ENCODE data around the gene RSRC1. TPM values are rescaled to one million over a fixed set of nuclear protein-coding genes. Genes with fewer than 3 reads are reported as not detected.
"Not testable (repeated sequence)": the region's sequence is repeated elsewhere in the genome, so short reads cannot be mapped to it uniquely, and the experiment has no call there.

RSRC1 gene
- total RNA-seq, 1 donor from 2014 or later, result 38.9 TPM

DNA sequence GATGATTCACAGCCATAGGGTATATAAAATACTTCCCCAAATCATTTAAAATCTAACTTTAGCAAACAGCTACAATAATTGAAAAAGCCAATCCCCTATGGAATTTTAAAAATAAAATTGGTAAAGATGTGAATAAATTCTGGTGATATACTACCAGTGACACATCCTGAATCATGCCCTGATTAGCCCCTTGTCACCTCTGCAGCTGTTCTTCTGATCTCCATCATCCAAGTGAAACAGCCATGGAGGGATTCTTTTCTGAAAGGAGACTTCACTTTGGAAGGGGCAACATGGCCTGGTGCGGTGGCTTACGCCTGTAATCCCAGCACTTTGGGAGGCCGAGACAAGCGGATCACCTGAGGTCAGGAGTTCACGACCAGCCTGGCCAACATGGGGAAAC is 345.5 kb downstream of the RSRC1 start:
- no peak for DNase-seq (ENCODE audit: low read depth, low spot score)

DNA sequence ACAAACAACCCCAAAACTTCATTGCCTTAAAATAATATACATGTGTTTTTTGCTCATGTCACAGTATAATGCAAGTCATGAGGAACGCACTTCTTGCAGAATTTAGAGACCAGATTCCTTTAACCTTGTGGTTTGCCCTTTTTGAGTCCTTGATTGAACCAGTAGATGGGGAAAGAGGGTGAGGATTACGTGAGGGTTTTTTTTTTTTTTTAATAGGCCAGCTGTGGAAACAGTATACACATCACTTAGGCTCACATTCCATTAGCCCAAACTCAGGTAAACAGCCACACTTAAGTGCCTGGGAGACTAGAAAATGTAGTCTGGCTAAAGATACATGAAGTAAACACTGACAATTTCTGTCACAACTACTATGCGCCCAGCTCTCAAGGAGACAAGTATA is 346.2 kb downstream of the RSRC1 start:
- no peak for DNase-seq (ENCODE audit: low read depth, low spot score)

DNA sequence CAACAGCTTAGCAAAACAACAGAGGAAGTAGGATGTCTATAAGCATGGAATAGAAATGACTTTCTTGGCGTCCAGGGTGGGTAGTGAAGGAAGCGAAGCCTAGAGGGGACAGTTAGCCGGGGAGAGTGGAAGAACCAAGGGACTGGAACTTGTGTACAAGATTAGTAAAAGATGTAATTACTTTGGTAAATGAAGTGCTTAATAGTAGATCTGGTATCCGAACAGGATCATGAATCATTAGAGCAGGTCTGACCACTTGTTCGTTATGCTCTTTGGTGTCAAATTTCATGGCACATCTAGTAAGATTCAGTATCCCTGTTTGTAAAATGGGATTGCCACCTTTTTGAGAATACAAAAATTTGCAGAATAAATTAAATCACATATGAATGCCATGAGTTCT is 348.6 kb downstream of the RSRC1 start:
- no peak for DNase-seq (ENCODE audit: low read depth, low spot score)

DNA sequence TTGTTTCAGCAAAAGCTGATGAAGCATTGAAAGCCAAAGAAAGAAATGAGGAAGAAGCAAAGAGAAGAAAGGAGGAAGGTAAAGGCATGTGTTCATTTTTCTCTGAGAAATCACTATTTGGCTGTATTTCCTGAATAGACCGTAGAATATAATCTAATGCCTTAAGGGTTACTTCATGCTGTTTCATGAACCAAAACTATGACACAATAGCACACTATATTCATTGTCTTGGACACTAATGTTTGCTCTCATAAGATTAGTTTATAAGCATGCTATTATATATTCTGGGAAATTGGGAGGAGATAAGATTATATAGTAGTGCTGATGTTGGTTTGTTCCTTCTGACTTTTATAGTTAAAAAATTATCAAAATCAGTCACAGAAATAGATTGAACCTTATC is 351.0 kb downstream of the RSRC1 start:
- no peak for DNase-seq (ENCODE audit: low read depth, low spot score)

DNA sequence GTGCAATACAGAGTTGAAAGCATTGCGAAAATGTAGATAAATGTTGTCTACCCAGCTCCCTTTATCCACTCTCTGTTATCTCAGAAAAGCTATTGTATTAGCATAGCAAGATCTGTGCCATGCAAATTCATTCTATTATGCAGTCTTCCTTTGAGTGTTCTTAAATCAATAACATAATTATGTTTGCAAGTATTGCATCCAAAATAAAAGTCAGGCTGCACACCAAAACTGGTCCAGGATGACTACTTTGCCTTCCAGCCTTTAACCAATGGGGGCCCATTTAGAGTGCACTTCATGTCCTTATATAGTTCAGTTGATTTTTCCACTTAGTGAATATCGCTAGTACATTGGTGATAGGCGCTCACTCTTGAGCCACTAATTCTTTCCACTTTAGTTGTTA is 353.7 kb downstream of the RSRC1 start:
- no peak for DNase-seq (ENCODE audit: low read depth, low spot score)

DNA sequence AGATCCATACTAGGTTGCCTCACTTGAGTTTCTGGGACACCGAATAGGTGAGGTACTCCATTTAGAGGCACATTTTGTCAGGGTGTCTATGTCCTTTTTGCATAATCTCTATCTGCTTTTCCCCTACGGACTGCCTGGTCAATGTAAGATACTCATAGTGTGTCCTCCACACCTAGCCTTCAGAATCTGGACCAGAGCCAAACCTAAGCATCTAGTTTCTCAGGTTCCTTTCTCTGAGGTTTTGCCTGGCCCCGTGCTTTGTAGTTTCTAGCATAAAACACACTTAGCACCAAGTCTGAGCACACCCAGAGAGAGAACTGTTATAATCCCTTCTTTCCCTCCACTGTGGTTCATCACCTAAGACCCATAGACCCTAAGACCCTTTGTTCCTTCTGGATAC is 355.2 kb downstream of the RSRC1 start:
- no peak for DNase-seq (ENCODE audit: low read depth, low spot score)

DNA sequence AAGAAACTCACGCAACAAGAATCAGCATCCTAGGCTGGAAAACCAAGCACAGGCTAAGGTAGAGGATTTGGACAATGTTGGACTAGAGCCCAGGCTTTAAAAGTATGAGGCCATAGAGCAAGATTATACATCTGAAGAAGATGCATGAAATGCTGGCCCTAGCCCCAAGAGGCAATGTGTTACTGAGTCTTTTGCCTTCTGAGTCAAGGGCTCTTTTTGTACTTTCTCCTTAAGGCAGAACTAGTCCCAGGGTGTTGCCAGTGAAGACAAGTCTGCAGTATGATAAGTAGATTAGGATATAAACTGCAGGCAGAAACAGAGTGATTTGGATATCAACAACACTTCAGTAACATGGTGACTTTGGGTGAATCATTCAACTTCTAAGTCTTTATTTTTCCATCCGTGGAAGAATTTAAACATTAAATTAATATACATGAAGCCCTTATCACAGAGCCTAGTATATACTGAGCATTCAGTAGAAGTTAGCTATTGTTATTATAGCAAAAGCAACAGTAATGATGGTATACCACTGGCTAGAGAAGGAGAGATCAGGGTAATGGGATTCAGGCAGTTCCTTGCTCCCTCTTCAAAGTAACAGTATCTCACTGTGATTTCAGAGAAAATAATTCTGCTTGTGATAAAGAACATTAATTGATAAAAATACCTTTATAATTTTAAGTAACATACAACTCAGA is 361.2 kb downstream of the RSRC1 start:
- no peak for DNase-seq (ENCODE audit: low read depth, low spot score)

DNA sequence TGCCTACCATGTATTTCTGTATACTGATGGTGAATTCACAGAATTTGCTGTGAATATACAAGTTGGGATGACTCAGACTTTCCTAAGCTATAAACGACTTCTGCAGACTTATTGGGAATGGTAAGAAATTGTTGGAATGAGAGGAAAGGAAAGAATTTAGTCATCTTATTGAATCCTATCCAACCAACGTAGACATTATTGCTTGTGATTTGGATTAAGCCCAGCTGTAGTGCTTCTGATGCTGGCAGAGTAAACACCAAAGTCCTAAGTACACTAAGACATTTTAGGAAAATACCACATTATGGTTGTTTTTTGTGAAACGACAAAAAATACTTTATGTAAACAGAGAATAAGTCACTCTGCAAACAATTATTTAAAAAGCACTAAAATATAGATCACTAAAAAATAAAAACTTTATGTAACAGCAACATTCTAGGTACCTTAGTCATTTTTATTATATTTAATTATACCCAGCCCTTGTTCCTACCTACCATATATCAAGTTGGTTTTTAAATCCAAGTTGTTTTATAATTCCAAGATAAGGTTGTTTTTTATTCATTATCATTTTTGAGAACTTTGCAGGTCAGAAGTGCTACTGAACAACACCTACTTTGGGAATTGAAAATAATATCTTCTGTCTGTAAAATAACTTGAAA is 361.9 kb downstream of the RSRC1 start:
- peak; percentile 86 for DNase-seq (ENCODE audit: low read depth, low spot score)

DNA sequence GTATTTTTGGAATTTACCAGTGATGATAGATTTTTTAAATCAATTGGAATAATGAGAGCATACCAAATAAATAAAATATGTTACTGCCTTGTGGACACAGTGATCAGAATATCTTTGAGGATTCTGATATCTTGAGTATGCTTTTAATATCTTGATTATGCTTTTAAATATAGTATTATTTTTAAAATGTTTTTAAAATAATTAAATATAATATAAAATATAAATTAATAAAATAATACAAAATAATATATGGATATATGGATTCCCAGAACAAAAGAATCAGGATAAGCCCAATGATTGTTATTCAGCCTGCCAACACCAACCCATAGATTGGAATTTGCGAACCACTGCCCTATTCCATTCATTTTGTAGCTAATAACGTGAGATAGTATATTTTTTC is 369.2 kb downstream of the RSRC1 start:
- no peak for DNase-seq (ENCODE audit: low read depth, low spot score)

DNA sequence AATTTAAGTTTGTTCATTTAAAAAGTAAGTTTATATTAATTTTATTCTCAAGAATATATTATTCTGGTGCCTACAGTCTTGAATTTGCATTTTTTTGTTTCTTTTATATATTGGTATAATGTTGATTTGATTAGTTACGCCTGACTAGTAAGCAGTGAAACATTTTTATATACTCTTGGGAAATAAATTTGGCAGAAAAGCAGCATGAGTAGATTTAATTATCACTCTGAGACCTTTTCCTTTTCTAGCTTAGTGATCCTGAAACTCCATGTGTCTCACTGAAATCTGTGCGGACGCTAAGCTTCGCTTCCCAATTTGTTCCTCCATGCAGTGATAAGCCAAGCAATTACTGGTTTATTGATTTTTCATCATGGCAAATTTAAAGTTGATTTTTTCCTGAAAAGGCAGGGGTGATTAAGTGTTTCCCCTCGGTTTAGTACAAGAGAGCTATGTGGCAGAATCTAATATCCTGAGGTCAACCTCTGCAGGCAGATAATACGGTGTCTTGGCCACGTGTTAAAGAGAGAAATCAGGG is 373.9 kb downstream of the RSRC1 start:
- DNase-seq (ENCODE audit: low read depth, low spot score), result no peak

DNA sequence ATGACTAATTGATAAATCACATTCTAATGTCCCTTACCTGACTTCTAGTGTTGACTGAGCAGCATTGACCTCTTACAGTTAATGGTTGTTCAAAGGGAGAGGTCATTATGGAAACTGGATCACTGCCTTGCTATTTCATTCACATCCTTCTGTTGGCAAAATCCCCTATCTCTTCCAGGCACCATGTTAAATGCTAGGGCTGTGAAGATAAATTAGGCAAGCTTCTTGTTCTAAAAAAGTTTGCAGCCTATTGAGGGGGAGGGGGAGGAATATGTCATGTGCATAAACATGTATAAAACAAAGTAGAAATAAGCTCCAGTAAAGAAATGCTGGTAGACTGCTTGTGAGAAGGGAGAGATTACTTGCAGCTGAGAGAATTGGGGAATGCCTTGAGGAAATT is 376.3 kb downstream of the RSRC1 start:
- no peak for DNase-seq (ENCODE audit: low read depth, low spot score)

DNA sequence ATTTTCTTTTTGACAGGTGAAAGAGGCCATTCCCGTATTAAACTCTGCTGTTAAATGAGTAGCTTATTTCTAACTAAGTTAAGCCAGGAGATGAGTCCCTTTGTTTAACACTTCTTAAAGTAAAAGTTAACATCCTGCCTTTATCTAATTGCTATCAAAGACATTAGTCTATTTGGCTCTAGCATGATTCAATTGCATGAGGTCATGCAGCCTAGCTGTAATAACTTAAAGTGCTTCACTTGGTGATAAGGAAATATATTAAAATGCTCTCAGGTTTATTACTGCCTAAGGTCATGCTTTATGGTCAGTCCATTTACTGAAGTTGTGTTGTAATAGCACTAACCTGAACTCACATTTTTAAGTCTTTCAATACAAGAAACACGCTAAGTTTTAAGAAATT is 378.8 kb downstream of the RSRC1 start:
- DNase-seq (ENCODE audit: low read depth, low spot score), result no peak

DNA sequence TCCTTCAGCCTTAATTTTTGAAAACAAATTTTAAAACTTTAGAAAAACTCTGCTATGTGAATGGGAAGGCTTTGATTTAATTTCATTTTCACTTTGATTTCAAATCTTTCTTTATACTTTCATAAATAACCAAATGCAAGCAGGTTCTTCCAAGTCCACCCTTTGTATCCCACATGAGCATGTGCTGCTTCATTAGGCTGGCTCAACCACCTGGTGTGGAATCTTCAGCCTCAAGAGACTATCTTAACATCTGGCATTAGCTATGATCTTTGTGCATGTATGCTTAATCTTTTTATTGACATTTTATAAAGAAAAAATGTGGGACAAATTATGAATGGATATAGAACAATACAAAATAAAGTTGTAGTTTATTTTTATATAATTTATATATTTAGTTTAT is 379.3 kb downstream of the RSRC1 start:
- DNase-seq (ENCODE audit: low read depth, low spot score), result no peak

DNA sequence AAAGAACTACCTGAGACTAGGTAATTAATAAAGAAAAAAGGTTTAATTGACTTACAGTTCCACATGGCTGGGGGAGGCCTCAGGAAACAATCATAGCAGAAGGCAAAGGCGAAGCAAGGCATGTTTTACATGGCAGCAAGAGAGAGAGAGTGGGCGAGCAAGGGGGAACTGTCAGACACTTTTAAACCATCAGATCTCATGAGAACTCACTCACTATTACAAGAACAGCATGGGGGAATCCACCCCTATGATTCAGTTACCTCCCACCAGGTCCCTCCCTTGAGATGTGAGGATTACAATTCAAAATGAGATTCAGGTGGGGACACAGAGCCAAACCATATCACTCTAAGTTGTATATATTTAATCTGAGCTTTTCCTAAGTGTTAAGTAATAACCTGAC is 382.1 kb downstream of the RSRC1 start:
- DNase-seq (ENCODE audit: low read depth, low spot score), result no peak

DNA sequence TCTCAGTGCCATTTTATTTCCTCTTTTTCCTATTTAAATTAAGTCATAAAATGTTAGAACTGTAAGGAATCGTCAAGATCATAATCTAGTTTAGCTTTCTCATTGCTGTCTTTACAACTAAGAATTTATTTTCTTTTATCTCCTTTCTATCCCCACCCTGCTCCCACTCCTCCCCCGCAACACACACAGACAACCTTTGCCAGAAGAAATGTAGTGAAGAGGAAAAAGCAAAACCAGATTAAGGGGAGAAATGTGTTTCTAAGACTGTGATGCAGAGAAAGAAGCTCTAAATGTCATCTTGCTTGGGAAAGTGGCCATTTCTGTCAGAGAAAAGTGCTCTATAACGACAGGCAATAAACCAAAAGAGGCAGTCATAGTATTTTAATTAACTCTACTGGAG is 382.8 kb downstream of the RSRC1 start:
- DNase-seq (ENCODE audit: low read depth, low spot score), result no peak

DNA sequence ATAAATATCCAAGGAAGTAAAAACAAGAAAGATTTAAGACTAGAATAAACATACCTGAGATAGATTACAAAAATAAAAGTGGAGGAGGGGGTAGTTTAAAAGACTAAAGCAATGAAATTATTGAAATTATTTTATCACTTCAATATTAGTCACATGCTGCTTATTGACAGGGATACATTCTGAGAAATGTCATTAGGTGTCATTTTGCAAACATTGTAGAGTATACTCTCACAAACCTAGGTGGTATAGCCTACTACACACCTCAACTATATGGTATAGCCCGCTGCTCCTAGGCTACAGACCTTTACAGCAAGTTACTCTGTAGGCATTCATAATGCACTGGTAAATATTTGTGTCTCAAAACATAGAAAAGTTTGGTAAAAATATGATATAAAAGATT is 384.0 kb downstream of the RSRC1 start:
- DNase-seq (ENCODE audit: low read depth, low spot score), result no peak

DNA sequence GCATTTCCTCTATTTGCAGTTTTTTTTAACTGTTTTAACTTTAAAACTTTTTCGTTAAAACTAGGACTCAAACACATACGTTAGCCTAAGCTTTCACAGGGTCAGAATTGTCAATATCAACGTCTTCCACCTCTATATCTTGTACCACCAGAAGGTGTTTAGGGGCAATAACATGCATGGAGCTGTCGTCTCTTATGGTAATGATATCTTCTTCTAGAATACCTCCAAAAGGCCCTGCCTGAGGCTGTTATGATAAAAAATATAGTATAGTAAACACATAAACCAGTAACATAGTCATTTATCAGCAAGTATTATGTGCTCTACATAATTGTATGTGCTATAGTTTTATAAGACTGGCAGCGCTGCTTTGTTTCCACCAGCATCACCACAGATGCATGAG is 384.8 kb downstream of the RSRC1 start:
- DNase-seq (ENCODE audit: low read depth, low spot score), result no peak

DNA sequence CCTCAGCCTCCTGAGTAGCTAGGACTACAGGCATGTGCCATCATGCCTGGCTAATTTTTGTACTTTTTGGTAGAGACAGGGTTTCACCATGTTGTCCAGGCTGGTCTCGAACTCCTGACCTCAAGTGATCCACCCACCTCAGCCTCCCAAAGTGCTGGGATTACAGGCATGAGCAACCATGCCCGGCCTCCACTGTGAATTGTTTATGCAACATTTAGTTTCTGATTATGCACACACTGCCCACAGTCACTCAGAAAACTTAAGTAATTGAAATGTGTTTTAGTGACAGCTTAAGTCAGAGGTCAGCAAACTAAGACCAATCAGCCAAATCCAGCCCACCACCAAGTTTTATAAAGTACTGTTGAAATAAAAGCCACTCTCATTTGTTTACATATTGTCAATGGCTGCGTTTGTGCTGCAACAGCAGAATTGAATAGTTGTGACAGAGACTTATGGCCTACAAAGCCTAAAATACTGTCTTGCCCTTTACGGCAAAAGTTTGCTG is 385.6 kb downstream of the RSRC1 start:
- DNase-seq (ENCODE audit: low read depth, low spot score), result not testable (repeated sequence)

DNA sequence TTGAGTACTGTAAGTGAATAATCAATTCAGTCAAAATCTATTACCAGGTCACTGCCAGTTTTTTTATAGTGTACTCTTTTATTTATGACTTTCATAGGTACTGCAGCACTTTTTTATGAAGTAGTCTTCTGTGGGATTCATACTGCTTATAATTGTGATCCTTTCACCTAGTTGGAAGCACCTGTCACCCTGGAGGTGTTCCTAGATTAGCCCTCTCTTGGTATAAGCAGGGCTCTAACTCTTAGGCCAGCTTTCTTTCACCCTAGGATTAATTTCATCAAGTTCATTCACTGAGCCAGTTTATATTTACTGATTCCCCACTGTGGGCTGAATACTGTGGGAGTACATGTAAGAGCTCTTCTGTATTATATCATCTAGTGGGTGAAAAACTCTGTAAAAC is 395.2 kb downstream of the RSRC1 start:
- no peak for DNase-seq (ENCODE audit: low read depth, low spot score)

DNA sequence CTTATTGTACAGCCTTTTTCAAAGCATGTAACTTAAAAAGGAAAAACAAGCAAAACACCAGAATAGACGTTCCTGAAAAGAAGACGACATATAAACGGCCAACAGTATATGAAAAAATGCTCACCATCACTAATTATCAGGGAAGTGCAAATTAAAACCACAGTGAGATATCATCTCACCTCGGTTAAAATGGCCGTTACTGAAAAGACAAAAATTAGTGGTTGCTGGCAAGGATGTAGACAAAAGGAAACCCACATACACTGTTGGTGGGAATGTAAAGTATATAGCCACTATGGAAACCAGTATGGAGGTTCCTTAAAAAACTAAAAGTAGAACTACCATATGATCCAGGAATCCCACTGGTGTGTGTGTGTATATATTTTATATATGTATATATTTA is 396.6 kb downstream of the RSRC1 start:
- no peak for DNase-seq (ENCODE audit: low read depth, low spot score)

DNA sequence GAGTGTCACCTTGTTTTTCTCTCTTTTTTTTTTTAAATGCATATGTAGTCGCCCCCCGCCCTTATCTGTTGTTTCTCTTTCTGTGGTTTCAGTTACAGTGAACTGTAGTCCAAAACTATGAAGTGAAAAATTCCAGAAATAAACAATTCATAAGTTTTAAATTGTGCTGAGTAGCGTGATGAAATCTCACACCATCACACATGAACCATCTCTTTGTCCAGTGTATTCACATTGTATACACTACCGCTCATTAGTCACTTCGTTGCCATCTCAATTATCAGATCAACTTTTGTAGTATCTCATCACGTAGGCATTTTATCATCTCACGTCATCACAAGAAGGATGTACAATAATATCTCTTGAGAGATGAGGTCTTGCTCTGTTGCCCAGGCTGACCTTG is 398.6 kb downstream of the RSRC1 start:
- DNase-seq (ENCODE audit: low read depth, low spot score), result no peak

DNA sequence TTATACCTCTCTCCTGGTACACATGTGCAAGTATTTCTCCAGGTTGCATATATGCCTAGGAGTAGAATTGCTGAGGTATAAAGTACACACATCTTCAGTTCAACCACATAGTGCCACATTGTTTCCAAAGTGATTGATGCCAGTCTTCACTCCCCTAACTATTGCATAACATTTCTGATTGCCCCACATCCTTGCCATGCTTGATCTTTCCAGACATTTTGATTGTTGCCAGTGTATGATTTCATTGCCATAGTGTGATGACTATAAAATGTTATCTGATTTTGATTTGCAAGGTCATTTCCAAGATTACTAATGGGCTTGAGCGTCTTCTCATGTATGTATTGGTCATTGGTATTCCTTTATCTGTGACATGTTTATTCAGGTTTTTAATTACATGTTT is 400.0 kb downstream of the RSRC1 start:
- DNase-seq (ENCODE audit: low read depth, low spot score), result no peak

DNA sequence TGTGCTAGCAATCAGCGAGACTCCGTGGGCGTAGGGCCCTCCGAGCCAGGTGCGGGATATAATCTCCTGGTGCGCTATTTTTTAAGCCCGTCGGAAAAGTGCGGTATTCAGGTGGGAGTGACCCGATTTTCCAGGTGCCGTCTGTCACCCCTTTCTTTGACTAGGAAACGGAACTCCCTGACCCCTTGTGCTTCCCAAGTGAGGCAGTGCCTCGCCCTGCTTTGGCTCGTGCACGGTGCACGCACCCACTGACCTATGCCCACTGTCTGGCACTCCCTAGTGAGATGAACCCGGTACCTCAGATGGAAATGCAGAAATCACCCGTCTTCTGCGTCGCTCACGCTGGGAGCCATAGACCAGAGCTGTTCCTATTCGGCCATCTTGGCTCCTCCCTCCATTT is 406.8 kb downstream of the RSRC1 start:
- DNase-seq (ENCODE audit: low read depth, low spot score), result not testable (repeated sequence)
